Coronary artery (tissue), 2 donors: ENCODE measurements around the gene KPNA6.

Experiments
- DNase-seq: peaks from one replicate; pipeline ENCODE4 v3.0.0-alpha.2; 2017; ENCODE audit warnings: low spot score
- H3K27ac ChIP-seq, 2 donors: fragments of 200-600 bp; sonication (generic); one replicate each; pipeline ENCODE4 v1.5.1; 2016 to 2019
- H3K4me3 ChIP-seq: fragments of 200-600 bp; sonication (generic); 2 replicates; pipeline ENCODE4 v1.5.1; 2016; ENCODE audit warnings: mild to moderate bottlenecking, moderate library complexity
- TF ChIP-seq, protein P1 (sequence below): fragments of 200-600 bp; sonication (generic); IDR thresholded peaks from one replicate; pipeline ENCODE4 v1.5.1; 2019; ENCODE audit warnings: antibody characterized with exemption

The KPNA6 gene

DNA sequence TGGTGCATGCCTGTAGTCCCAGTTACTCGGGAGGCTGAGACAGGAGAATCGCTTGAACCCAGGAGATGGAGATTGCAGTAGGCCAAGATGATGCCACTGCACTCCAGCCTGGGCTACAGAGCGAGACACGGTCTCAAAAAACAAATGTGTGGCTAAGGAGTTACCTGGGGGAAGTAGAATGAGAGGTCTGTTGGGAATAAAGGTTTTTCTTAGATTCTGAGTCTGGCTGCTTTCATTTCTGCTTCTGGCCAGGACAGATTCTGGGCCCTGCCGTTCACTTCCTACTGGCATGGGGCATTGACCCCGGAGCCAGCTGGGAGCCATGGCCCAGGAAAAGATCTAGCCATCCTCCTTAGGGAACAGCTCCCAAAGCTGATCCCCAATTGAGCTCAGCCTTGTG, 100.6 kb downstream of the KPNA6 start:
- no peak for DNase-seq
- no peak overlapping the region for H3K4me3 ChIP-seq
- no peak overlapping the region for H3K27ac ChIP-seq
- TF ChIP-seq, protein P1, sequence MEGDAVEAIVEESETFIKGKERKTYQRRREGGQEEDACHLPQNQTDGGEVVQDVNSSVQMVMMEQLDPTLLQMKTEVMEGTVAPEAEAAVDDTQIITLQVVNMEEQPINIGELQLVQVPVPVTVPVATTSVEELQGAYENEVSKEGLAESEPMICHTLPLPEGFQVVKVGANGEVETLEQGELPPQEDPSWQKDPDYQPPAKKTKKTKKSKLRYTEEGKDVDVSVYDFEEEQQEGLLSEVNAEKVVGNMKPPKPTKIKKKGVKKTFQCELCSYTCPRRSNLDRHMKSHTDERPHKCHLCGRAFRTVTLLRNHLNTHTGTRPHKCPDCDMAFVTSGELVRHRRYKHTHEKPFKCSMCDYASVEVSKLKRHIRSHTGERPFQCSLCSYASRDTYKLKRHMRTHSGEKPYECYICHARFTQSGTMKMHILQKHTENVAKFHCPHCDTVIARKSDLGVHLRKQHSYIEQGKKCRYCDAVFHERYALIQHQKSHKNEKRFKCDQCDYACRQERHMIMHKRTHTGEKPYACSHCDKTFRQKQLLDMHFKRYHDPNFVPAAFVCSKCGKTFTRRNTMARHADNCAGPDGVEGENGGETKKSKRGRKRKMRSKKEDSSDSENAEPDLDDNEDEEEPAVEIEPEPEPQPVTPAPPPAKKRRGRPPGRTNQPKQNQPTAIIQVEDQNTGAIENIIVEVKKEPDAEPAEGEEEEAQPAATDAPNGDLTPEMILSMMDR: no peak

DNA sequence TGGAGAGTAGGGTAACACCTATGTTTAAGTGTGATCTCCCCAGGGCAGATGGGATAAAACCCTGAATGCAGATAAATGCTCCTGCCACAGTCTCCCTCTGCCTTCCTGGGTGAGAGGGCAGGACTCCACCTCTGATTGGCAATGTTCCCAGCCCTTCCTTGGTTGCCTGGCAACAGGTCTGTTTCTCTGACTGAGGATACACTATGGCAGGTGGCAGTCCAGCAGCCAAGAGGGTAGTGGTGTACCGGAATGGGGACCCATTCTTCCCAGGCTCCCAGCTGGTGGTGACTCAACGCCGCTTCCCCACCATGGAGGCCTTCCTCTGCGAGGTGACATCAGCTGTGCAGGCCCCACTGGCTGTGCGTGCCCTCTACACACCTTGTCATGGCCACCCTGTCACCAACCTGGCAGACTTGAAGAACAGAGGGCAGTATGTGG, 101.1 kb downstream of the KPNA6 start, which contains the start of gene DCDC2B:
Gene DCDC2B, plus strand, starts transcription at position 199 of the 438 bp plus-strand sequence. Its CDS starts 5 bp downstream, at position 204.
- no peak within 1 kb of the TSS for H3K4me3 ChIP-seq
- no peak within 1 kb of the TSS for H3K27ac ChIP-seq
- TF ChIP-seq, protein P1: no peak
- no peak for DNase-seq

DNA sequence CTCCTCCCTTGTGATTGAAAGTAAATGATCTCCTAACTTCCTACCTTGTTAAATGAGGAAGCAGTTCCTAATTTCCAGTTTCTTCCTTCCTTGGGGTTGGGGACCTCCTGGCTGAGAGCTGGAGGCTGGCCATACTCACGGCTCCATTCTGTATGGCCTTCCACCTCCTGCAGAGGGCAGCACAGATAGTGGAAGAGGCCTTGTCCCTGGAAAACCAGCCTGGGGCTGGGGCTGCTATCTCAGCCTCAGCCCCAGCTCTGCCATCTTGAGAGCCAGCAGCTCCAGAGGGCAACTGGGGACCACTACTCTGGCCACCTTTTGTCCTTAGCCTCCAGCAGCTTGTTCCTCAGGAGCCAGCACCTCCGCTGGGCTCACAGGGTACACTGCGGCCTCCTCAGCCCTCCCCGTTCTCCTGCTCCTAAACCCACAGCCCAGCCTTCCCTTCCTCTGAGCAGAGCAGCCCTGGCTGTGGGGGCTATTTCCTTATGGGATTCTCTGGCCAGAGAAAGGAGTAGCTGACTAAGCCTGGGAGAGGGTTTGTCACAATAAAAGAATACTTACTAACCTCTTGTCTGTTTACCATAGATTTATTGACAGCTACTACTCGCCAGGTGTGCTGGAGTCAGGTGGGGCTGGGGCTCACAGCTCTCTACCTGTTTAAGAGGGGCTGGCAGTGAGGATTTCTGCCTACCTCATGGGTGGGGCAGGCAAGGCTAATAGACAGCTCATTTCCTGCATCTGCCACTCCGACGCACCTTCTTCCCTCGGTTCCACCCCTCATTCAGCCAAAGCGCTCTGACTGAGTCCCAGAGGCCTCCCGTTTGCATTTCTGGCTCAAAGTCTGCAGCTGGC, 108.0 kb downstream of the KPNA6 start:
- H3K4me3 ChIP-seq: no peak overlapping the region
- TF ChIP-seq, protein P1: peak; percentile 34
- no peak for DNase-seq
- peak overlapping the region in 1 of 2 donors; percentile 16 for H3K27ac ChIP-seq

DNA sequence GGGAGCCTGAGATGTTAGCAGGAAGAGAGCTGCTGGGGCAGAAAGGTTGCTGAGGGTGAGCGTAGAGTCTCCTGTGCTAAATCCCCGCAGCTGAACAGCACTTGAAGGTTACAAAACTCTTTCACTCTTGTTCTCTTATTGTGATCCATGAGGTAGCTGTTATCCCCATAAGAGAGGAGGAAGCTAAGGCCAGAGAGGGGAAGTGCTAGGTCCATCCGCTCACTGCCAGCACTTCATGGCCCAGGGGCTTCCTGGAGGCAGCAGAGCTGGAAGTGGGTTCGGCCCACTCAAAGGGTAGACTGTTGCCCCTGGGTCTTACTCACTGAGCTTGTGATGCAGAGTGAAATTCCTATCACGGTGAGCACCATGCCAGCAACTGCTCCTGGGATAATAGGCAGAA, 108.7 kb downstream of the KPNA6 start:
- TF ChIP-seq, protein P1: no peak
- Histone ChIP-seq H3K27ac (no peak overlapping the region), H3K4me3 (no peak overlapping the region)
- no peak for DNase-seq

DNA sequence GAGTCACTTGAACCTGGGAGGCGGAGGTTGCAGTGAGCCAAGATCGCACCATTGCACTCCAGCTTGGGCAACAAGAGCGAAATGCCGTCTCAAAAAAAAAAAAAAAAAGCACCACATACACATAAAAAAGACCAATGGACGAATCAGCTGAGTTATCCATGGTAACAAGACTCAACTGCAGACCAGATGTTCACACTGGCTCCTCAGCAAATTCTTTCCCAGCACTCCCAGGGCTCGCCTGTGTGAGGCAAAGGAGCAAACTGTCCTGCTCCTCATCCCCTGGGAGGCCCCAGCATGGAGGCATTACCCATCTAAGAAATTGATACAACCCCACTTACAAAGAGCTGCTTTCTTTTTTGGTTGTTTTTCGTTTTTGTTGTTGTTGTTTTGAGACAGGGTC, 111.2 kb downstream of the KPNA6 start:
- H3K27ac ChIP-seq: no peak overlapping the region
- no peak for DNase-seq
- TF ChIP-seq, protein P1: no peak
- H3K4me3 ChIP-seq: no peak overlapping the region

DNA sequence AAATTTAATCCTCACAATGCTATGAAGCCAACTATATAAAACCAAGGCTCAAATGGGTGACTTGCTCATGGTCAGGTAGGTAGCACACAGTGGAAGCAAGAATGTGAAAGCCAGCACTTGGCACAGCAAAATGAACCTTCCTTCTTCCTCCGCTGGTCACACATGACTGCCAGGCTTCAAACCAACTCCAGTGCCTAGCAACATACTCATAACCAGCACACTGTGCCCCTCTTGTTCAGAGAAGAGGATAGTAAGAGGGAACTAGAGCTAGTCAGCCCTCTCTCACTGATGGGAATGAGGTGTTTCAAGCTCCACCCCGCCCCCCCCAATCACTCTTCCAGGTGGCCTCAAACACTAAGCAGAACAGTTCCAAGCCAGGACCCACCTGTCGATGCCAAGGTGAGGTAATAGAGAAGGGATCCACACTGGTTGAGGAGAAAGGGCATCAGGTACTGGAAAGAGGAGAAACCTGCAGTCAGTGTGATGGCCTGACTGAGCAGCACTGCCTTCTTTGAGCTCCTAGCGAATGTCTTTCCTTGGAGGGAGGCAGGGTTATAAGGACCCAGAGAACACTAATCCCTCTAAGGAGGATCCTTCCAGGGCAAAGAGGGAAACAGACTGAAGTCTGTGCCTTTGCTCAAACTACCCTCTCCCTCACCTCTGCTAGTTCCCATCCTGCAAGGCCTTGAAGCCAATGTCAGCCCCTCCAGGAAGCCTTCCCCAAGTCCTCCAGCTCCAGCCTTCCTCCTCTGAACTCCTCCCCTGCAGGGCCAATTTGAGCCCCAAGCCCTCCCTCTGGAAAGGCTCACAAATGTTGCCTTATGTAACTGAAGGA, 113.1 kb downstream of the KPNA6 start:
- Histone ChIP-seq H3K27ac (peak overlapping the region in 1 of 2 donors; percentile 97), H3K4me3 (peak overlapping the region; percentile 94)
- DNase-seq: no peak
- TF ChIP-seq, protein P1: no peak
